Esophagus squamous epithelium (tissue), 5 donors: ENCODE data around the gene ADARB2. TPM values are rescaled to one million over a fixed set of nuclear protein-coding genes. Genes with fewer than 3 reads are reported as not detected.

ENCODE experiments used
- DNase-seq: peaks from one replicate; lab custom pipeline; 2025; lab: John Stamatoyannopoulos, UW
- H3K27ac ChIP-seq, 4 donors: fragments of 200-600 bp; sonication (generic); one replicate each; pipeline ENCODE4 v1.5.1; 2016 to 2019; ENCODE audit warnings: mild to moderate bottlenecking in 1 of 4
- H3K27me3 ChIP-seq, 4 donors: fragments of 200-600 bp; sonication (generic); 1 replicate in 3 of 4; 2 replicates in 1 of 4; pipeline versions ENCODE4 v1.5.1 to v1.6.0; 2017 to 2021; ENCODE audit warnings: antibody characterized with exemption in 1 of 4
- H3K36me3 ChIP-seq, 3 donors: fragments of 200-600 bp; sonication (generic); one replicate each; pipeline ENCODE4 v1.5.1; 2016 to 2019
- H3K4me1 ChIP-seq, 3 donors: fragments of 200-600 bp; sonication (generic); one replicate each; pipeline ENCODE4 v1.5.1; 2017 to 2019
- H3K4me3 ChIP-seq, 4 donors: fragments of 200-600 bp; sonication (generic); 1 replicate in 3 of 4; 2 replicates in 1 of 4; pipeline ENCODE4 v1.5.1; 2016 to 2019; ENCODE audit warnings: mild to moderate bottlenecking in 2 of 4, moderate library complexity in 1 of 4
- H3K9me3 ChIP-seq, 3 donors: fragments of 200-600 bp; sonication (generic); one replicate each; pipeline ENCODE4 v1.5.1; 2016 to 2019
- POLR2A ChIP-seq, 4 donors: fragments of 450-650 bp; IDR thresholded peaks; one replicate each; pipeline ENCODE4 v1.6.1; 2017; ENCODE audit warnings: antibody characterized with exemption in 4 of 4, mild to moderate bottlenecking in 4 of 4, moderate library complexity in 3 of 4
- WGBS, 2 donors: methylation state at CpG; one replicate each; pipeline ENCODE4 v1.1.5; 2018; 5-methylcytosine and 5-hydroxymethylcytosine counted together
- intact Hi-C: fragments of 100-400 bp; cut with DNase I; formaldehyde crosslinking; loops from one replicate; pipeline ENCODE4 v1.15.0; 2022
- total RNA-seq, 4 donors: library from RNA; depleted of rRNA; stranded (reverse); fragments of >200 nt; gene quantifications; one replicate each; pipeline ENCODE4 v1.1.0, GENCODE V29; 2016
- TF ChIP-seq, protein P1 (sequence below), 6 experiments: fragments of 450-650 bp in 4 of 6; fragments of 200-600 bp in 2 of 6; sonication (generic) in 2 of 6; IDR thresholded peaks; one replicate each; pipeline ENCODE4 v1.5.1; 2016 to 2019; ENCODE audit warnings: antibody characterized with exemption in 6 of 6, mild to moderate bottlenecking in 4 of 6, moderate library complexity in 4 of 6
- donor health status: DM: yes; HTN: yes; CAD: no.

ADARB2 gene
- total RNA-seq, 4 donors from 2014 or later, result 0.21 to 3.5 (median 1.5) TPM

DNA sequence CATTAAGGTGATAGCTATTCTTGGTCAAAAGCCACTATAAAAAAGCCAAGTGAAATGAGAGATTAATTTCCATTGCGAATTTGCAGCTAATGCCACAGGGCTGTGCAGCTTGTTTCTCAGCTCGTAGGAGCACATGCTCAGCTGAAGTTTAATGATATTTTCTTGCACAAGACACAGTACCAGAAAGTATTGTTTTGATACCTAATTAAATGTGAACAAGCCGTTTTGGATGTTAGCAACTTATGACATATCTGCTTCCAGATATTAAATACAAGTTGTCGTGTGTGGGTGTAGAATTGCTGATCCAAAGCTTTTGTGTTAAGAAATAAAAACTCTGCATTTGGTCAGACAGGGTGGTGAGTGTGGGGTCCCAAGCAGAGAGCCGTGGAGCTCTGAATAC, 47.2 kb downstream of the ADARB2 start:
- intact Hi-C loops, result no loop called here
- Histone ChIP-seq H3K4me3 (no peak overlapping the region), H3K27me3 (no peaks in the 10 kb centered on the region), H3K9me3 (no peaks in the 10 kb centered on the region), H3K27ac (no peak overlapping the region), H3K36me3 (no peaks in the 10 kb centered on the region), H3K4me1 (no peaks in the 10 kb centered on the region)
- TF ChIP-seq, protein P1, sequence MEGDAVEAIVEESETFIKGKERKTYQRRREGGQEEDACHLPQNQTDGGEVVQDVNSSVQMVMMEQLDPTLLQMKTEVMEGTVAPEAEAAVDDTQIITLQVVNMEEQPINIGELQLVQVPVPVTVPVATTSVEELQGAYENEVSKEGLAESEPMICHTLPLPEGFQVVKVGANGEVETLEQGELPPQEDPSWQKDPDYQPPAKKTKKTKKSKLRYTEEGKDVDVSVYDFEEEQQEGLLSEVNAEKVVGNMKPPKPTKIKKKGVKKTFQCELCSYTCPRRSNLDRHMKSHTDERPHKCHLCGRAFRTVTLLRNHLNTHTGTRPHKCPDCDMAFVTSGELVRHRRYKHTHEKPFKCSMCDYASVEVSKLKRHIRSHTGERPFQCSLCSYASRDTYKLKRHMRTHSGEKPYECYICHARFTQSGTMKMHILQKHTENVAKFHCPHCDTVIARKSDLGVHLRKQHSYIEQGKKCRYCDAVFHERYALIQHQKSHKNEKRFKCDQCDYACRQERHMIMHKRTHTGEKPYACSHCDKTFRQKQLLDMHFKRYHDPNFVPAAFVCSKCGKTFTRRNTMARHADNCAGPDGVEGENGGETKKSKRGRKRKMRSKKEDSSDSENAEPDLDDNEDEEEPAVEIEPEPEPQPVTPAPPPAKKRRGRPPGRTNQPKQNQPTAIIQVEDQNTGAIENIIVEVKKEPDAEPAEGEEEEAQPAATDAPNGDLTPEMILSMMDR (IDR thresholded peaks at IDR 0.05), result no peak
- no peak for TF ChIP-seq POLR2A (IDR thresholded peaks at IDR 0.05)
- no peak for DNase-seq
- WGBS, 2 donors, result 61 to 75% methylated on average over 5 of the region's 5 CpGs

DNA sequence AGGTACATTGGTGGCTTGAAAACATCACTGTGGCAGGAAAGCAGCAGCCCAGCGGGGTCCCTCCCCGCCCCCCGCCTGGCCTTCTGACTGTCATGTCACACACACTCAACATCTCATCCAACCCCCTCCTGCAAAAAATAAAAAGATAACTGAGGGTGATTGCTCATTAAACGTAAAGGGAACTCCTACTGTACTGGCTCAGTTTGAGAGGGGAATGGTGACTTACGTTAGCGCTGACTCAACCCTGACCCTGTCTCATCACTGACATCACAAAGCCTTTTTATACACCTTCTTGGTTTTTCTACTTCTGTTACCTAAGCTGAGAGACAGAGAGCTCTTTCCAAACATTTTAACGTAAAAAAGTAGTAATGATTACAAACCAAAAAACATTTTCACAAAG, 48.8 kb downstream of the ADARB2 start:
- TF ChIP-seq, protein P1 (IDR thresholded peaks at IDR 0.05), result no peak
- TF ChIP-seq POLR2A (IDR thresholded peaks at IDR 0.05), result no peak
- no peak overlapping the region for H3K27ac ChIP-seq
- H3K9me3 ChIP-seq, result no peaks in the 10 kb centered on the region
- H3K4me1 ChIP-seq, result no peaks in the 10 kb centered on the region
- WGBS, 2 donors, result 70% methylated on average over 5 to 7 of the region's 7 CpGs
- no peak overlapping the region for H3K4me3 ChIP-seq
- no peak for DNase-seq
- no peaks in the 10 kb centered on the region for H3K36me3 ChIP-seq
- no peaks in the 10 kb centered on the region for H3K27me3 ChIP-seq
- intact Hi-C loops, result no loop called here

DNA sequence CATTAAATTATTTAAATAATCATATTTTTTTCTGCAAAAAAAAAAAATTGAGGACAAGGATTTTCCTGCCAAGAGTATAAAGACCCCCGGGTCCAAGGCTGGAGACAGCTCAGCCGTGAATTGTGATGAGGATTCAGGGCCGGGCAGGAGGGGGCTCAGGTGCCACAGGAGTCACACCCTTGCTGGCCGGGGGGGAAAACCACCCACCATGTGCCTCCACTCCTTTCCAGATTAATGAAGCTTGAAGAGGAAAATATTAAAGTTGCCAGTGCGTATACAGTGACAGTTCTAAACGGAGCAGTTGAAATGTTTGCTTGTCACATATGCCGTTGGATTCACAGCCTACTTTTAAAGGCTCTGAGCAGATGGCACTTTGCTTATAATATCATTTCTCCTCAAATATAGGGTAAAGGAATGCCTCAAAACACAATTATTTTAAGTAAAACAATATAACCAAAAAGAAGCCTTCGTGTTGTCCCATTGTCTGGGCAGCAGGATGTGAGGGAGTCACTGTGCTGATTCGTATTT, 49.6 kb downstream of the ADARB2 start:
- DNase-seq, result no peak
- no peaks in the 10 kb centered on the region for H3K4me1 ChIP-seq
- TF ChIP-seq, protein P1 (IDR thresholded peaks at IDR 0.05), result no peak
- TF ChIP-seq POLR2A (IDR thresholded peaks at IDR 0.05), result no peak
- WGBS, 2 donors, result 30 to 39% methylated on average over 9 of the region's 9 CpGs
- no peak overlapping the region for H3K27ac ChIP-seq
- no peak overlapping the region for H3K4me3 ChIP-seq
- intact Hi-C loops, result no loop called here
- no peaks in the 10 kb centered on the region for H3K36me3 ChIP-seq
- no peaks in the 10 kb centered on the region for H3K9me3 ChIP-seq
- H3K27me3 ChIP-seq, result no peaks in the 10 kb centered on the region

DNA sequence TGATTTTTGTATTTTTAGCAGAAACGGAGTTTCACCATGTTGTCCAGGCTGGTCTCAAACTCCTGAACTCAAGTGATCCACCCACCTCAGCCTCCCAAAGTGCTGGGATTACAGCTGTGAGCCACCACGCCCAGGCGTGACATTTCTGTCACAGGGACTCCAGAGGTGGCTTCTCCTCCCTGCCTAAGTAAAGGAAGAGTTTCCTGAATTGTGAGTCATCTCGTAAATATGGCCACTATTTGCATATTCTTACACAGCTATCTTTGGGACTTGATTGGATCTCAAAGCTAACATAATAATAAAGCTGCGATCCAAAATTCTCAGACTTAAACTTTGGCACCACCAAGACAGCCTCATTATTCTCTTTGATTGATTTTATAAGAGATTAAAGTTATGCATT, 50.1 kb downstream of the ADARB2 start:
- H3K27me3 ChIP-seq, result no peaks in the 10 kb centered on the region
- intact Hi-C loops, result no loop called here
- no peak overlapping the region for H3K4me3 ChIP-seq
- no peaks in the 10 kb centered on the region for H3K4me1 ChIP-seq
- no peaks in the 10 kb centered on the region for H3K9me3 ChIP-seq
- DNase-seq, result no peak
- H3K27ac ChIP-seq, result no peak overlapping the region
- 53 to 57% methylated on average over 5 of the region's 5 CpGs for WGBS, 2 donors
- TF ChIP-seq, protein P1 (IDR thresholded peaks at IDR 0.05), result no peak
- no peak for TF ChIP-seq POLR2A (IDR thresholded peaks at IDR 0.05)
- H3K36me3 ChIP-seq, result no peaks in the 10 kb centered on the region

DNA sequence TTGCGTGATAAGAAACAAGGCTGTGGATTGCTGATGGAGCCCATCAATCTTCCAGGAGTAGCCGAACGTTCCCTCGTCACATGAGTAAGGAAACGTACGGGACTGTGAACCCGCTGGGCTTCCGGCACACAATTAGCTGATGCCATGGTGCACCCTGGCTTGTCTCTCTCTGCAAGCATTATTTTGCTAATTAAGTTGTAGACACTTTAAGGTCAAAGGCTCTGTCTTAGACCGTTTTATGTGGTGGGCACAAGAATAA, 50.9 kb downstream of the ADARB2 start:
- DNase-seq, result no peak
- Histone ChIP-seq H3K36me3 (no peaks in the 10 kb centered on the region), H3K27me3 (no peaks in the 10 kb centered on the region), H3K27ac (no peak overlapping the region), H3K4me3 (no peak overlapping the region), H3K9me3 (no peaks in the 10 kb centered on the region), H3K4me1 (no peaks in the 10 kb centered on the region)
- TF ChIP-seq, protein P1 (IDR thresholded peaks at IDR 0.05), result no peak
- TF ChIP-seq POLR2A (IDR thresholded peaks at IDR 0.05), result no peak
- 74 to 77% methylated on average over 9 of the region's 9 CpGs for WGBS, 2 donors
- intact Hi-C loops, result no loop called here
